NCI-H1436 treated with DMSO at 0.1 percent for 48 hours (cell line): ENCODE measurements around the gene TTC34.
"Not testable (repeated sequence)": the region's sequence is repeated elsewhere in the genome, so short reads cannot be mapped to it uniquely, and the experiment has no call there.

Experiments
- DNase-seq: peaks from one replicate; lab custom pipeline; 2025; lab: John Stamatoyannopoulos, UW

The TTC34 gene

DNA sequence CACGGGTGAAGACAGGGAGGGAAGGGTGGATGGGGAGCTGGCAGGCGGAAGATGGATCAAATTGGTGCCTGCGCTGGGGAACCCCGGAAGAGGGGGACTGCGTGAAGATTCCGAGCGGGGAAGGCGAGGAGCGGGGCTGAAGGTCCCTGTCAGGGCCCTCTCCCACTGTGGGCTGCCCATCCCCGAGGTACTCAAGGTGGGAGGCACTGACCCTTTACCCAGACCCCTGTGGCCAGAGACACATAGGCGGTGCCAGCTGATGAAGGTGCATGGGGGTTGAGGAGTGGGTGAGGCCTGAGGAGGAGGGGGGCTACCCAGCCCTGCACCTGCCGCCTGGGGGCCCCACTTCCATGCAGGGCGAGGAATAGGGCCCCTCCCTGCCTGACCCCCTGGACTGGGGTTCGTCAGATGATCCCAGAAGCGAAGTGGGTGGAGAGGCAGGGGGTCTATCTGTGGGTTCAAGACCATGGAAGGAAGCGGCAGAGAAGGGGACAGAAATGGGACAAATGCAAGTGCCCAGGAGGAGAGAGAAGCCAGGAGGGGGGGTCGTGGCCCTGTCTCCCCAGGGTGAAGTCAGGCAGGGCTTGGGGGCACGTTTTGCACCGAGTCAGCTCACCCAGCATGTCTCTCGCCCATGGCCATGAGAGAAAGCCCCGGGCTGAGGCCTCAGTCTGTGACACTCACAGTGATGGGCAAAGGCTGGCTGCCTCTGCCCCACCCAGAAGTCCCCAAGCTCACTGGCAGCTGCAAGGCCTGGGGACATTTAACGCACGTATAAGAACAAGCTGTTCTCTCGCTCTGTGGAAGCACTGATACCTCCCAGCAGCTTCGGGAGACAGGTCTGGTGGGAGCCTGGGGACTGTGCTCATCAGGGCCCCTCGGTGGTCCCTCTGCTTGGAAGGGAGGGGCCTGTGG lies 161.6 kb downstream of the TTC34 start:
- DNase-seq, result no peak

DNA sequence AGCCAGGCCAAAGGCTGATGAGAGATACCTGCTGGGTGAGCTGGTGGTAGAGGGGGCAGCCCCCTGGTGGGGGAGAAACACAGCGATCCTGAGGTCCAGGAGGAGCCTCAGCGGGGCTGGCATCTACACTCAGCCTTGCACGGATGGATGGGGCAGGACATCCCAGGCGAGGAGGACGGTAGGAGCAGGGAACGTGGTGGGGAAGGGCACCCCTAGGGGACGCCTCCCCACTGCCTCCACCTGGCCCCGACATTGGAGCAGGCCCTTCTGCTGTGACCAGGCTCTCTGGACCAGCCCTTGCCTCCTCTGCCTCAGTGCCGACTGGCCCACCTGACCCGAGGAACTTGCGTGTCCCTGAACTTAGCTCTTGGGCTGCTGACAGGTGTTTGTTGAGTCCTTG lies 162.3 kb downstream of the TTC34 start:
- DNase-seq, result no peak

DNA sequence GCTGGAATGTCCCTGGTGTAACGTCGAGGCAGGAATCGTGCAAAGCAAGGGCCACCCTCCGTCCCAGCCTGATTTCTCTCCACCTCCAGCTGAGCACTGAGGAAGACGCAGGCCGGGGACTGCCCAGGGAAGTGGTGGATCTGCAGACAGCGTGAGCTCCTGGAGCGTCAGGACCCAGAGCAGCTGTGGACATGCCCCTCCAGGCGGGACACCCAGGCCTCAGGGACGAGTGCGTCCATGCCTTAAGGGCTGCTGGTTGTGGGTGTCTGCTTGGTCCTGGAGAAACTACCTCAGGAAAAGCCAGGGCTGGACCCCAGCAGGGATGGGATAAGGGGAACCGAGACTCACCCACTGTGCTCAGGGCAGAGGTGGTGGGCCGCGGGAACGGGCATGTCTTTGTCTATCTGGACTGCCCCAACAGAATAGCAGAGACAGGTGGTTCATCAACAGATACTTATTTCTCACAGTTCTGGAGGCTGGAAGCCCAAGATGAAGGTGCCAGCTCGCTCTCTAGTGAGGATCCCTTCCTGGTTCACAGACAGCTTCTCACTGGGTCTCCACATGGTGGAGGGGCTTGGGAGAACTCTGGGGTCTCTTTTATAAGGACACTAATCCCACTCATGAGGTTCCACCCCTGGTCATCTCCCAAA lies 162.9 kb downstream of the TTC34 start:
- DNase-seq, result no peak

DNA sequence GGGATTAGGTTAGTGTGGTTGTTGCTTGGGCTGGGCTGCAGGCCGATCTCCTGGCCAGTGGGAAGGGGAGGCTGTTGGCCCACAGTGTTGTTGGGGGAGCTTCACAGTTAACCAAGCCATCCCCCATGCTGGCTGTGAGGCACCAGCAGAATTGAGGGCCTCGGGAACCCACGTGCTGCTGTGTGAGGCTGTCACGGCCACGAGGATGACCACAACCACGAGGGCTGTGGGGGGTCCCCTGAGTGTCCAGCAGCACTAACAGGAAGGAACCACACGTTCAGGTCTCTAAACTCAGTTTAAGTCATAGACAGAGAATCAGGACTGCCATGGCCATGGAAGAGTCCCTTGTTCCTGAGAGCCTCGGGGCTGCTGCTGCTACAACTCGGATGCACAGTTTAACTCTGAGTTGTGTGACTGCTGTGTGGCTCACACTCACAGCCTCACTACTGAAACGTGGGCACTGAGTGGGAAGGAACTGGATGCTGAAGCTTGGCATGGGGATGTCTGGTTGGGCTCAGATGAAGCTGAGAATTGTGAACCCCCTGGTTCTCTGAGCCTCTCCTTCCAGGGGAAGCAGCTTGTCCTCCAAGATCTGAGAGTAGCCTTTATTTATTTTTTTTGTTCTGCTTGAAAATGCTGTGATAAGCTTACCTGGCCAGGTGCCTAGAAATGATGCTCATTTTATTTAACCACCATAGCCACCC lies 163.9 kb downstream of the TTC34 start:
- no peak for DNase-seq

DNA sequence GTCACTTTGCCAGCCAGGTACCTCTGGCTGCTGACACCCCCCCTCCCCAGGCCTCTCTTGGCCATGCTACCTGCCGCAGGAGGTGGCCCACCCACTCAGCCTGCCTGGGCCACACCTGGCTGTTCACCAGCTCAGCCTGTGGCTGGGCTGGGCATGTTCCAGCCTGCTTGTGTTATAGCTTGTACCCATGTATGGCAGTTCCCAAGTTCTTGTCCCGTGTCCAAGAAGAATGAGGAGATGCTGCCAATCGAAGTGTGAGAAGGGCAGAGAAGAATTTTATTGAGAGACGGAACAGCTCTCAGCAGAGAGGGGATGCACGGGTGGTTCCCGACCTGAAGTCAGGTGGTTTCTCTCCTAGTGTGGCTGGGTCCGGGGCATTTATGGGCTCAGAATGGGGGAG lies 164.8 kb downstream of the TTC34 start:
- no peak for DNase-seq

DNA sequence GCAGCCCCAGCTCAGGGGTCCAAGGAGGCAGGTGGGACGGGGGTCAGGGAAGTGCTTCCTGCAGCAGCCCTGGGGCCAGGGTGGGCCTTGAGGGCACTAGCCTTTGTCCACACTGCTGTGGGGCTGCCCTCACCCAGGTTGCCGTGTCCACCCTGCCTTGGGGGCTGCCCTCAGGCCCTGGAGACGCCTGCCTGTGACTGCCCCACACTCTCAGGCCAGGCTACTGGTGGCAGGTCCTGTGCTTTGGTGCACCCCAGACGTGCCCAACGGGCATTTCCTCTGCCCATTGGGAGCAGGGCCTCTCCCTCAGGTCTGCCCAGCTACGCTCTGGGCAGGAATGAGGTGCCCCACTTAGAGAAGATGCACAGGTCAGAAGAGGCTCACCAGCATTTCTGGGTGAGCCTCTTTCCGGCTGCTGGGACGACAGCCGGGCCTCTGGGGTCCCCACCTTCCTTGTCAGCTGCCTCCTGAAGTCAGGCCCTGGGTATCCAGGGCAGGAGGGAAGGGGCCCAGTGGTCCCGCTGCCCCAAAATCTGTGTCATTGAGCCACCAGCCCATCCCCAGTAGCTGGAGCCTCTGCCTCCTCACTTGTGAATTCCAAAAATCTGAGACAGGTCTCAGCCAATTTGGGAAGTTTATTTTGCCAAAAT lies 166.0 kb downstream of the TTC34 start:
- DNase-seq, result no peak

DNA sequence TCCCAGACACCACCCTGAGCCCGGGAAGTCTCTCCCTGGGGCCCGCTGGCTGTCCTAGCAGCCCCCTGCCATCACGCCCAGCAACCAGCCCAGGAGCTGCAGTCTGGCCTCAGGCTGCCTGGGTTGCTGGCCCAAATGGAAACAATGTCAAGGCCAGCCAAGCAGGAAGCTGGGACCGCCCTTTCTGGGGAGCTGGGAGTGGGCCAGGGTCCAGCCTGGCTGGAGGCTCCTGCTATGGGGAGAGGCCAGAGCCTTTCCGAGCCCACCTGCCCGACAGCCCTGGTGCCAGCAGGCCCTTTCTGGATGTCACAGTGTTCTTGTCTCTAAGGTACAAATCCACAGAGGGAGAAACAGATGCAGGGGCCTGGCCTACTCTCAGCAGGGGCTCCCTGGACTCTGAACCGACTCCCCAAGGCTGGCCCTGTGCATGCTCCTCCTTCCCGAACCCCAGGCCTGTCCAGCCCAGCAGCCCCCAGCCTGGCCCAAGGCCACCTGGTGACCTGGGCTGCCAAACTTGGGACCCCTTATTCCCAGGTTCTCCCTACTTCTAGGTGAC lies 167.5 kb downstream of the TTC34 start:
- no peak for DNase-seq

DNA sequence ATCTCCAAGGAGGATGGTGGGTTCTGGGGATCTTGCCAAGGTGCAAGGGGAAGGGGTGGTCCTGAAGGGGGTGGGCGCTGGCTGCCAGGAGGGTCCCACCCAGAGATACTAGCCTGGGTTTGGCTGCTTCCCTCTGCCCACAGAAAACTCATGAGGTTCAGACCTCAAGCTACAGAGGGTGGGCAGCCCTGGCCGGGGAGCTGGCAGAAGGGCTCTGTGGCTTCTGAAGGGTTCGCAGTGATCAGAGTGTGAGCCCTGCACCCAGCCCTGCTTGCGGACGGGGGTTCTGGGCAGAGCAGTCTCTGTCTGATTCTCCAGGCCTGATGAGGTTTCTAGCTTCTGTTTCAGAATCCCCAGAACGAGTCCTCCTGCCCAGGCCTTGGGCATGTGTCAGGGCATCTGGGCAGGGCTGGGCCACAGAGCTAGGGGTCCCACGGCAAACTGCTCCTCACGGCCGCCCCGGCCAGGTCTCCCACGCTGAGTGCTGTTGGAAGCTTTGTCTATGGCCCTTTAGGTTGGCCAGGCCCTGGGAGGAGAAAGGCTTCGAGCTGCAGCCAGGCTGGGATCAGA lies 168.0 kb downstream of the TTC34 start:
- no peak for DNase-seq

DNA sequence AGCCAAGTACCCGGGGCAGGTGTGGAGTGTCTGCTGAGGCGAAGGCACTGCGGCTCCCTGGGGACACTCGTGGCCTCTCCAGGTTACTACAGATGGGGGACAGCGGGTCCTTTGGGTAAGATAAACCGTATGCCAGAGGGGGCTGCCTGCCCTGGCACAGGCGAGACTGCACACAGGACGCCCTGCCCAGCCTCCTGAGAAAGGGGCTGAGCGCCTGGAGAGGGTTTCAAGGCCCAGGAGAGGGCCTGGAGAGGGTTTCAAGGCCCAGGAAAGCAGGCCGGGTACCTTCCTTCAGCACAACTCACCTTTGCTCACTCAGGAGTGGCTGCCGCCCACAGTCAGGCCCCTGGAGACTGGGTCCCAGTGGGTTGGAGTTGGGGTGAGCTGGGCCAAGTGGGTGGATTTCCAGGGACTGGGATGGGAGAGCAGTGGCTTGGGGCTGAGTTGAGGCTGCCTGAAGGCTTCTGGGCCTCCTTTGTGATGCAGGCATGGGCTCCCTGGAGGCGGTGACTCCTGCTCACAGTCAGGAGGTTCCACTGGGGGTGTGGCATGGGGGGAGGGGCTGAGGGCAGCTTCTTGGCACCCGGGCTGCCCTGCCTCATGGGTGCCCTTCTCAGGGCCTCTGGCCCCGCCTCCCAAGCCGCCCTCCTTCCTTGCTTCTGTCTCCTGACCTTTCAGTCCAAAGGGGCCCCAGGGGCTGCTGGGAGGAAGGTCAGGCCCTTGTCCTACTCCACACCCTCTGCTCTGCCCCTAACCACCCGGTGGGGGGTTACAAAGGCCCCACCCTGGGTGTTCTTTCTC lies 168.7 kb downstream of the TTC34 start, which contains the start of gene MMEL1:
TSS of gene MMEL1 (minus strand) at position 456 of the 801 bp plus-strand sequence. CDS start 3,532 bp downstream, outside the sequence.
- no peak for DNase-seq

DNA sequence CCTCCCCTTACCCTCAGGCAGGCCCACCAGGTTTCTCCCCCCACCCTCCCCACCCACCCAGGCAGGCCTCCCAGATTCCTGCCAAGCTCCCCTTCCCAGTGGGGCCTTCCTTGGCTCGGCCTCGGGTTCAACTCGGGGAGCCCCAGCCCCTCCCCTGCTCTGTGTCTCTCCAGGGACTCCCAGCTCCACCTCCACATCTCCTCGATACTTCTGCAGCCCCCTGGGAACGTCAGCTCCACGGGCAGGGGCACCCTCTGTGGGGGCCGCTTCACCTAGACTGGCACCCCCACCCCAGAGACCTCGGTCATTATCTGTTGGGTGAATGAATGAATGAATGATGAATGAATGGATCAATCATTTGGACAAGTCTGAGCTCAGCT lies 169.5 kb downstream of the TTC34 start:
- DNase-seq, result no peak

DNA sequence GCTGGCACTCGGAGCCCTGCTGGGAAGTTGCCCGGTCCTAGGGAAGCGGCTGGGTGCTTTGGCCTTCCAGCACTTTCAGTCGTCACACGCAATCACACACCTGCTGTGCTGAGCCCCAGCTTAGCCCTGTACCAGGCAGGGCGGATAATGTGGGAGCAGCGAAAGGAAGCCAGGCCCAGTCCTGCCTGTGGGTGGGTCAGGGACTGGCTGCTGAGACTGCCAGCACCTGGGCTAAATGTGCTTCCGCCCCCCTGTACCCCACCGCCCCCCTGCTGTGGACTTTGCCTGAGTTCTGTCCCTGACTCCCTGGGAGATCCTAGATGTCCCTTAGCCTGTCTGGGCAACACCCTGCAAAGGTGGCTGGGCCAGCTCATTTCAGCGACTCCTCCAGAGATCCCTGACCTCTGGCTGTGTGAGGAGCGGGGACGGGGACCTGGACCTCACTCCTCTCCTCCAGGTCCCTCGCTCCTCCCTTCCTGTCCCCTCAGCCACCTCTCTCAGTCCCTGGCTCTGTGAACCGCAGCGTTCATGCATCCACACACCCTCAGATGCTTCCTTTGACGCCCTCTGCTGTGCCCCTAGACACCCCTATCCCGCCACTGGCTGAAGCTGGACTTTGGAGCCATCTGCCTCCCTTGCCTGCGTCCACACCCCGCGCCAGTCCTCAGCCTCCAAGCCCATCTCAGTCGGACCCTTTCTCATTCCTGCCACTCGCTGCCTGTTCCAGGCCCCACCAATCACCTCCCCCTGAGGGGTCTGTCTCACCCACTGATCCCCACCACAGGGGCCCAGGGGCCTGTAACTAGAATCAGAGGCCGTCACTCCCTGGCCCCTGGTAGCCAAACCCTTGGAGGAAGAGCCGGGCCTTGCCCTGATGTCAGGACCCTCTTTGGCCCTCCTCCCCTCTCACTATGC lies 170.1 kb downstream of the TTC34 start:
- no peak for DNase-seq

DNA sequence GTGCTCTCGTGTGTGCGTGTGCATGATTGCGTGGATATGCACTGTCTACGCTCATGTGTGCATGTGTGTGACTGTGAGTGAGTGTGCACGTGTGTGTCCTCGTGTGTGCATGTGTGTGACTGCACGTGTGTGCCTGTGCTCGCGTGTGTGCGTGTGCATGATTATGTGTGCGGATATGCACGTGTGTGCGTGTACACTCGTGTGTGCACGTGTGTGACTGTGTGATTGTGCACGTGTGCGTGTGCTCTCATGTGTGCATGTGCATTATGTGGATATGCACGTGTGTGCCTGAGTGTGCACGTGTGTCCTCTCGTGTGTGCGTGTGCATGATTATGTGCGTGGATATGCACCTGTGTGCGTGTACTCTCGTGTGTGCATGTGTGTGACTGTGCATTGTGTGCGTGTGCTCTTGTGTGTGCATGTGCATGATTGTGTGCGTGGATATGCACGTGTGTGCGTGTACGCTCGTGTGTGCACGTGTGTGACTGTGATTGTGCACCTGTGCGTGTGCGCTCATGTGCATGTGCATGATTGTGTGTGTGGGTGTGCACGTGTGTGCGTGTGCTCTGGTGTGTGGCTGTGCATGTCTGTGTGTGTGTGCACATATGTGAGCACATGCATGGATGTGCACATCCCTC lies 170.9 kb downstream of the TTC34 start:
- no peak for DNase-seq

DNA sequence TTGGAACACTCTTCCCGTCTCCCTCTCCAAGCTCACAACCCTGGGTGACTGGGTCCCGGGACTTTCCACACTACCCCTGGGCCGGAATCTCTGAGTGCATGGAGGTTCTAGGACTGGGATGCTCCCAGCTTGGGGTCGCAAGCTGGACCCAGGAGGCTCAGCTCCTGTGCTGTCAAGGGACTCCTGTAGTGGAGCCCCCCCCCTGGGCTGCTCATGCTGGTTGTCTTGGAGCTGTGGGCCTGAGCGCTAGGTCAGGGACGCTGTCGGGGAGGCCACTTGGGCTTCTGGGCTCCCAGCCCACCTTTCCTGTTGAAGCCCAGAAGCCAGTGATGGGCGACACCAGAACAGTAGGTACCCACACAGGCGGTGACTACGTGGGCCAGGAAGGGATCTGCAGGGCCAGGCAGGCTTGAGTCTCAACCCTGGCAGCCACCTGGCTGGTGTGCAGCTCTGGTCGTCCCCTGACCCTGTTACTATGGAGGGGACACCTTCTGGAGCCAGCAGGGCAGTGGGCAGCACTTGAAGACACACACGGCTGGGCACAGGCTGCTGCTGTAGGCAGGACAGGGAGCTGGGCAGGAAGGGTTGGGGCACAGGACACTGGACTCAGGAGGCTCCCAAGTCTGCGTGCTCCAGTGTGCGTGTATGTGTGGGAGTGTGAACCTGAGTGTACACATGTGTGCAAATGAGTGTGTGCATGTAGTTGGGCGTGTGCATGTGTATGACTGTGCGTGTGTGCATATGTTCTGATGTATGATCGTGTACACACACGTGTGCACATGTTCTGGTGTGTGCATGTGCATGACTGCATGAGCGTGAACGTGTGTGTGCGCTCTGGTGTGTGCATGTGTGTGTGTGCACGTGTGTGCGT lies 171.6 kb downstream of the TTC34 start:
- DNase-seq, result no peak

DNA sequence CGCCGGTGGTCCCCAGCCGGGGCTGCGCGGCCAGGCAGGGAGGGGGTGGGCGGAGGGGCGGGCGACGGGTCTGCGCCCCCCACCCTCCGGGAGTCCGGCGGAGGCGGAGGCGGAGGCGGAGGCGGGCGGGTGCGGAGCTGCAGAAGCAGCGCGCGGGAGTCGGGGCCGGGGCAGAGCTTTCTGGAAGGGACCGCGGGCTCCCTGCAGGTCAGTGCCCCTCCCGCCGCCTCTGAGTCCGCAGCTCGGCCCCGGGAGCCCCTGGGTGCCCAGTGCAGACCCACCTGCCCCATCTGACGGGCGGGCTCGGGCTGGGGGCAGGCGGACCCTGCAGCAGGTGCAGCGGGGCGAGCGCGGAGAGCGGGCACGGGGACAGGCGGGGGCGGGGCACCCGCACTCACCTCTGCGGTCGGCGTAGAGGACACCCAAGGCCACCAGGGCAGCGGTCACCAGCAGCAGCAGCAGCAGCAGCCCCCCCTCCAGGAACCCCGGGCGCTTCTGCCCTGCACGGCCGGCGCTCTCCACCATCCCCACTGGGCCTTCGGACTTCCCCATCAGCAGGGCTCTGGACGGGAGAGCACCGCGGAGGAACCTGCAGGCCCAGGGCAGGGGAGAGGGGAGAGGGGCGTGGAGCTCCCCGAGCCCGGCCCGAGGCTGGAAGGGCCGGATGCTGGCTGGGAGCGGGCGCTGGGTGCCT lies 172.4 kb downstream of the TTC34 start:
- DNase-seq, result no peak

DNA sequence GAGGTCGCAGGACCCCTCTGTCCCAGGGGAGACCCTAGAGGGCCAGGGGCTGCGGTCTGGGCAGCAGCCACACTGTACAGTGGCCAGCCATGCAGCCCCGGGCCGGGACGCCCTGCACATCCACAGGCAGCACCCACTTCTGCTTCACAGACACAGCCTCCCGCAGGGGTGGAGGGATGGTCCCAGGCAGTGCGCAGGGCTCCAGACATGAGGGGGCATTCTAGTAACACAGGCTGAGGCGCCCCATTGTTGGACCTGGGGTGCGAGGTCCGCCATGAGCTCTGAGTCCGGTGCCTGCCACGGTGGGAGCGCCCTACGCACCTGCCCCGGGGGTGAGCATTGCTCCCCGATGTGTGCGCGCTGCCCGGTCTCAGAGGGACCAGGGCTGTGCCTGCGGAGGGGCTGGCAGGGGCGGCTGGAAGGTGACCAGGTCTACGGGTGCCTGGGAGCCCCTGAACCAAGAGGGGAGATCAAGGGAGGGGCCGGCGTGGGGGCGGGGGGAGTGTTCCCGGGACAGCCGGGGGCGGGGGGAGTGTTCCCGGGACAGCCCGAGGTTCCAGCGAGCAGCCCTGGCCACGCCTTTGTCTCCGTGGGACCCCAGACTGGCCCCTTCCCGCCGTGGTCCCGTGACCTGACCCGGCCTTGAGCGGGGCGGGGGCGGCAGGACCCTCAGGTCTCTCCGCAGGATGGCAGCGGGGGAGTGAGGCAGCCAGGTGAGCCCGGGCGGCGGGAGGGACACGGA lies 173.1 kb downstream of the TTC34 start:
- no peak for DNase-seq

DNA sequence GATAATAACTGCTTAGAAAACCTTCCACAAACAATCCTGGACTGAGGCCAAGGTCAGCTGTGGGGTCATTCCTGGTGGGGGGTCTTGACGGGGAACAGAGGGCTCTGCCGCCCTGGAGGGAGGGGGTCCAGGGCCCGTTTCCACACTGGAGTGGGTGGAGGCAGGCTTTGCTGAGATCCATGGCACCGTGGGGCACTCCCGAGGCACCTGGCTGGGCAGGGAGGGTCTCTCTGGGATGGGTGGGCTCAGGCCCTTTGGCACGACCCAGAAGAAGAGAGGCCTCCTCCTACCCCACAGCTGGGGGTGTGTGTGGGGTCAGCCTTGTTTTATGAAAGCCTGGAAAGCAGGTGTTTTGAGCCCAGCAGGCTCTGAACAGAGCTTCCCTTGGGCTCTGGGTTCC lies 173.7 kb downstream of the TTC34 start:
- DNase-seq, result no peak

DNA sequence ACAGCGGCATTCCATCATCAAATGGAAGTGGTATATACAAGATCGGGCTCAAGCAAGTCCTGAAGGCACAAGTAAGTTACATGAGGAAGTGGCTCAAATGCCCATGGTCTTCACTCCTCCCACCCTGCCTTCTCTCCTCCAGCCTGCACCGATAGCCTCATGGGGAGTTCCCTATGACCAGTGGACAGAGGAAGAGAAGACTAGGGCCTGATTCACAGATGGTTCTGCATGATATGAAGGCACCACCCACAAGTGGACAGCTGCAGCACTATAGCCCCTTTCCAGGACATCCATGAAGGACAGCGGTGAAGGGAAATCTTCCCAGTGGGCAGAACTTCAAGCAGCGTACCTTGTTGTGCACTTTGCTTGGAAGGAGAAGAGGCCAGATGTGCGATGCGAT lies 175.7 kb downstream of the TTC34 start:
- DNase-seq, result not testable (repeated sequence)
